Ramos (cell line): ENCODE data around the gene WDR70.
"Not testable (repeated sequence)": the region's sequence is repeated elsewhere in the genome, so short reads cannot be mapped to it uniquely, and the experiment has no call there.

Source experiments
- in situ Hi-C: fragments of 300-500 bp; cut with MboI; formaldehyde crosslinking; loops from one replicate; pipeline ENCODE4 v1.14.3; 2022; ENCODE audit warnings: low sequenced_read_pairs; ENCODE audit not compliant: unreplicated experiment

WDR70 gene

DNA sequence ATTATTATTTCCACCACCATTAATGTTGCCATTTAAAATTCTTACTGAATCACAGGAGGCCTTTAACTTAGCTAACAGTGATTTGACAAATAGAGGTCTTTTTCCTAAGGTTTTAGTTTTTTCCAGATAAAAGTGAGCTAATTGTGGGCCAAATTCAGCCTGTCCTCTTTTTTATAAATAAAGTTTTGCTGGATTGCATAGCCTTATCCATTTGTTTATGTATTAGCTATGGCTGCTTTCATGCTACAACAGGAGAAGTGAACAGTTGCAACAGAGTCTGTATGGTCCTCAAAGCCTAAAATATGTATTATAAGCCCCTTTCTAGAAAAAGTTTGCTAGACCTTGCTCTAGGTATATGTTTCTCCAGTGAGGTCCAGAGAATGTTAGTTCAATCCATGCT lies 288.3 kb downstream of the WDR70 start:
- in situ Hi-C loops = no loop called here

DNA sequence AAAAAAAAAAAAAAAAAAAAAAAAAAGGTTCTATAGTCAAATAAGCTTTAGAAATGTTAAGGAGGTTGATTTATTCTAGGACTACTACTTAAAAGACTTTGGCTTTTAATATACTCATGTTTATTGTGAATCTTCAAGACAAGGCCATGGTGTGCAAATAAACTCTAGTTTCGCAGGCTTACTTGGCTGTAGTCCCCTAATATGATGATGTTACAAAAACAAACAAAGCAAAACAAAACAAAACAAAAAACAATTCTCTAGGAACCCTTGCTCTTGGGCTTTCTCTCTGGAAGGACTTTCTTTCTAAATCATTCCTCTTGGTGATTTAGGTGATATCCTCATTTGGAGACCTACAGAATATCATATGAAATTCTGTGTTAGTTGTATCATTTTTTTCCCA lies 288.7 kb downstream of the WDR70 start:
- in situ Hi-C loops = no loop called here

DNA sequence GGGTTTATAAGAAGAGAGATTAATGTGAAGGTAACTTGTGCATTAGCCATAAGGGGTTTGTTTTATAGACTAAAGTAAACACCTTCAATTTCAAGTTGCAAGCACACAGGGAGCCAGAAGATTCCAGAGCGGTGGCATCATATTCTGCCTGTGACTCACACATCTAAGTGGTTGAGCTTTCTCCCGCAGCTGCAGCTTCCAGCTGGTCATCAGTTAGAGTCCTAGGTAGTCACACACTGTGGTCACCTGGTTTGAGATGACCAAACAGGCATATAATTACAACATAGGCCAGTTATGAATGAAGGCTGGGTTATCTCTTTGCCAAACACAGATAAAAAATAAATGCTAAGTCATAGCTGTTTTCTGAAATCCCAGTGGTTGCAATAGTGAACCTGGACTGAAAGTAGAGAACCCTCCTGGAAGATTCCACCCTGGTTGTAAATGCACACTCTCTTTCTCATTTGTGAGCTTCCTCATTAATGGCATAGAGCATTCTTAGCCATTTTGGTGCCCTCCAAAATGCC lies 289.5 kb downstream of the WDR70 start:
- in situ Hi-C loops = no loop called here

DNA sequence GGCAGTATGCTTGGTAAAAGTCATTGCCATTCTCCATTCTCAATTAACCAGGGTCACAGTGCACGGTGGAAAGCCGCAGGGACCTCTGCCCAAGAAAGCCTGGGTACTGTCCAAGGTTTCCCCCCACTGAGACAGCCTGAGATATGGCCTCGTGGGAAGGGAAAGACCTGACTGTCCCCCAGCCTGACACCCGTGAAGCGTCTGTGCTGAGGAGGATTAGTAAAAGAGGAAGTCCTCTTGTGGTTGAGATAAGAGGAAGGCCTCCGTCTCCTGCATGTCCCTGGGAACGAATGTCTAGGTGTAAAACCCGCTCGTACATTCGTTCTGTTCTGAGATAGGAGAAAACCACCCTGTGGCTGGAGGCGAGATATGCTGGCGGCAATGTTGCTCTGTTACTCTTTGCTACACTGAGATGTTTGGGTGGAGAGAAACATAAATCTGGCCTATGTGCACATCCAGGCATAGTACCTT lies 293.0 kb downstream of the WDR70 start:
- in situ Hi-C loops = not testable (repeated sequence)

DNA sequence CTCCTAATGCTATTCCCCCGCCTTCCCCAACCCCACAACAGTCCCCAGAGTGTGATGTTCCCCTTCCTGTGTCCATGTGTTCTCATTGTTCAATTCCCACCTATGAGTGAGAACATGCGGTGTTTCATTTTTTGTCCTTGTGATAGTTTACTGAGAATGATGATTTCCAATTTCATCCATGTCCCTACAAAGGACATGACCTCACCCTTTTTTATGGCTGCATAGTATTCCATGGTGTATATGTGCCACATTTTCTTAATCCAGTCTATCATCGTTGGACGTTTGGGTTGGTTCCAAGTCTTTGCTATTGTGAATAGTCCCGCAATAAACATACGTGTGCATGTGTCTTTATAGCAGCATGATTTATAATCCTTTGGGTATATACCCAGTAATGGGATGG lies 295.2 kb downstream of the WDR70 start:
- in situ Hi-C loops = not testable (repeated sequence)

DNA sequence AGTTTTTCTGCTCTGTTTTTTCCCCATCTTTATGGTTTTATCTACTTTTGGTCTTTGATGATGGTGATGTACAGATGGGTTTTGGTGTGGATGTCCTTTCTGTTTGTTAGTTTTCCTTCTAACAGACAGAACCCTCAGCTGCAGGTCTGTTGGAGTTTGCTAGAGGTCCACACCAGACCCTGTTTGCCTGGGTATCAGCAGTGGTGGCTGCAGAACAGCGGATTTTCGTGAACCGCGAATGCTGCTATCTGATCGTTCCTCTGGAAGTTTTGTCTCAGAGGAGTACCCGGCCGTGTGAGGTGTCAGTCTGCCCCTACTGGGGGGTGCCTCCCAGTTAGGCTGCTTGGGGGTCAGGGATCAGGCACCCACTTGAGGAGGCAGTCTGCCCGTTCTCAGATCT lies 300.2 kb downstream of the WDR70 start:
- in situ Hi-C loops = not testable (repeated sequence)

DNA sequence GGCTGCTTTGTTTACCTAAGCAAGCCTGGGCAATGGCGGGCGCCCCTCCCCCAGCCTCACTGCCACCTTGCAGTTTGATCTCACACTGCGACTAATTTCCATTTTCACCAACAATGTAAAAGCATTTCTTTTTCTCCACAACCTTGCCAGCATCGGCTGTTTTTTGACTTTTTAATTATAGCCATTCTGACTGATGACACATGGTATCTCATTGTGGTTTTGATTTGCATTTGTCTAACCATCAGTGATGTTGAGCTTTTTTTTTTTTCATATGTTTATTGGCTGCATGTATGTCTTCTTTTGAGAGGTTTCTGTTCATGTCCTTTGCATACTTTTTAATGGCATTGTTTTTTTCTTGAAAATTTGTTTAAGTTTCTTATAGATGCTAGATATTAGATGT lies 300.8 kb downstream of the WDR70 start:
- in situ Hi-C loops = not testable (repeated sequence)

DNA sequence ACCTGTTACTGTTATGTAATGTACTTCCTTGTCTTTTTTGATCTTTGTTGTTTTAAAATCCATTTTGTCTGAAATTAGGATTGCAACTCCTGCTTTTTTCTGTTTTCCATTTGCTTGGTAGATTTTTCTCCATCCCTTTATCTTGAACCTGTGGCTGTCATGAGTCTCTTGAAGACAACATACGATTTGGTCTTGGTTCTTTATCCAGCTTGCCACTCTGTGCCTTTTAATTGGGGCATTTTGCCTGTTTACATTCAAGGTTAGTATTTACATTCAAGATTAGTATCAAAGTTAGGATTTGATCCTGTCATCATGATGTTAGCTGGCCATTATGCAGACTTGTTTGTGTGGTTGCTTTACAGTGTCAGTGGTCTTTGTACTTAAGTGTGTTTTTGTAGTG lies 304.0 kb downstream of the WDR70 start:
- in situ Hi-C loops = no loop called here

DNA sequence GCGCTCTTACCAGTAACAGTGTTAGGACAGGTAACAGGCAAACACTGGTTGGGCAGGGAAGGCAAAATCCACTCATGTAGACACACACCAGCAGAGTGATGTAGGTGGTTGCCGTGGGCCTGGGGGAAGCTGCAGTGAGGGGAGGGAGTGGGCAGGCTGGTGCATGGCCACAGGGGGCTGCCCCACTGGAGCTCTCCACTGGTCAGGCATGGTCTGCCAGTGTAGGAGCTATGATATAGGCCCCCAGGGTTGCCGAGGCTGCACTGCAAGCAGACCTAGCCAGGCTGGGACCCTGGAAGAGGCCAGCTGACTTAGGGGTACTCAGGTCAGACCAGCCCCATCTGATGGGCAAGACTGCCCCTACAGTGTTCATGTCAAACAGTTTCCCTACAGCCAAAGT lies 306.1 kb downstream of the WDR70 start:
- in situ Hi-C loops = no loop called here

DNA sequence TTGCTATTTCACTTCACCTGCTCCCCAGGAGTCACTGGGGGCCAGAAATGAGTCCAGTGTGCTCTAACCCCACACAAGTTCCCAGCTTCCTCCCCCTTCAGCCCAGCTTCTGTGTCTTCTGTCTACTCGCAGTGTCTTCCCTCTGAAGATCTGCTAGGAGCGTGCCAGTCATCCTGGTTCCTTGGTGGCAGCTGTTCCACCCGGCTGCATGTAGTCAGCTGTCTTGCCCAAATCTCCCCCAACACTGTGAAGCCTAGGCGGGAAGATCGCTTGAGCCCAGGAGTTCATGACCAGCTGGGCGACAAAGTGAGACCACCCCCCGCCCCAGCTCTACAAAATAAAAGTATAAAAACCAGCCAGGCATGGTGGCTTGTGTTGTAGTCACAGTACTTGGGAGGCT lies 306.7 kb downstream of the WDR70 start:
- in situ Hi-C loops = no loop called here

DNA sequence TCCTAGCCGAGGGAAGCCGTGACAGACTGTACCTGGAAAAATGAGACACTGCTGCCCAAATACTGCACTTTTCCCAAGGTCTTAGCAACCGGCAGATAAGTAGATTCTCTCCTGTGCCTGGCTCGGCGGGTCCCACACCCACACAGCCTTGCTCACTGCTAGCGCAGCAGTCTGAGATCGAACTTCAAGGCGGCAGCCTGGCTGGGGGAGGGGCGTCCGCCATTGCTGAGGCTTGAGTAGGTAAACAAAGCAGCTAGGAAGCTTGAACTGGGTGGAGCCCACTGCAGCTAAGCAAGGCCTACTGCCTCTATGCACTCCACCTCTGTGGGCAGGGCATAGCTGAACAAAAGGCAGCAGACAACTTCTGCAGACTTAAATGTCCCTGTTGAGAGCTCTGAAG lies 309.8 kb downstream of the WDR70 start:
- in situ Hi-C loops = not testable (repeated sequence)

DNA sequence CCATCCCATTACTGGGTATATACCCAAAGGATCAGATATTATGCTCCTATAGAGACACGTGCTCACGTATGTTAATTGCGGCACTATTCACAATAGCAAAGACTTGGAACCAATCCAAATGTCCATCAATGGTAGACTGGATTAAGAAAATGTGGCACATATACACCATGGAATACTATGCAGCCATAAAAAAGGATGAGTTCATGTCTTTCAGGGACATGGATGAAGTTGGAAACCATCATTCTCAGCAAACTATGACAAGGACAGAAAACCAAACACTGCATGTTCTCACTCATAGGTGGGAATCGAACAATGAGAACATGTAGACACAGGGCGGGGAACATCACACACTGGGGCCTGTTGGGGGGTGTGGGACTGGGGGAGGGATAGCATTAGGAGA lies 315.2 kb downstream of the WDR70 start:
- in situ Hi-C loops = not testable (repeated sequence)

DNA sequence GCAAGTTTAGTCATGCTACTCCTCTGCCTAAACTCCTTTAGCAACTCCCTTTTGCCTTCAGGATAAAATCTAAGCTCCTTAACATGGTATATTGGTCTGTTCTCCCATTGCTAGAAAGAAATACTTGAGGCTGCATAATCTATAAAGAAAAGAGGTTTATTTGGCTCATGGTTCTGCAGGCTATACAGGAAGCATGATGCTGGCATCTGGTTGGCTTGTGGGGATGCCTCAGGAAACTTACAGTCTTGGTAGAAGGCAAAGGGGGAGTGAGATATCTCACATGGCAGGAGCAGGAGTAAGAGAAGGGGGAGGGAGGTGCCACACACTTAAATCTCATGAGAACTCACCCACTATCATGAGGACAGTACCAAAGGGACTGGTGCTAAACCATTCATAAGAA lies 315.7 kb downstream of the WDR70 start:
- in situ Hi-C loops = no loop called here

DNA sequence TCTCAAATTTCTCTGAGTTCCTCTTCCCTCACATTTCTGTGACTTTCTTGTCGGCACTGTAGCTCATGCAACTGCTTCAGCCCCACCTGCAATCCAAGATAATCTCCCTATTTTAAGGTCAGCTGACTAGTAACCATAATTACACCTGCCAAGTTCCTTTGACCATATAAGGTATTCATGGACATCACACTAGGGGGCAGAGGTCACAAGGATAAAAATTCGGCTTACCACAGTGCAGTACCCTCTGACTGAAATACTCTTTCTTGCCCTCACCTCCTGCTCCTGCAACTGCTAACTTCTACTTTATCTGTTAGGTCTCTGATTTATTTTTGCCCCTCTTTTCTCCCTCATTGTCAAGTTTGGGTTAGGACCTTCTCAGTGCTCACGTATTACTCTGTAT lies 316.5 kb downstream of the WDR70 start:
- in situ Hi-C loops = no loop called here

DNA sequence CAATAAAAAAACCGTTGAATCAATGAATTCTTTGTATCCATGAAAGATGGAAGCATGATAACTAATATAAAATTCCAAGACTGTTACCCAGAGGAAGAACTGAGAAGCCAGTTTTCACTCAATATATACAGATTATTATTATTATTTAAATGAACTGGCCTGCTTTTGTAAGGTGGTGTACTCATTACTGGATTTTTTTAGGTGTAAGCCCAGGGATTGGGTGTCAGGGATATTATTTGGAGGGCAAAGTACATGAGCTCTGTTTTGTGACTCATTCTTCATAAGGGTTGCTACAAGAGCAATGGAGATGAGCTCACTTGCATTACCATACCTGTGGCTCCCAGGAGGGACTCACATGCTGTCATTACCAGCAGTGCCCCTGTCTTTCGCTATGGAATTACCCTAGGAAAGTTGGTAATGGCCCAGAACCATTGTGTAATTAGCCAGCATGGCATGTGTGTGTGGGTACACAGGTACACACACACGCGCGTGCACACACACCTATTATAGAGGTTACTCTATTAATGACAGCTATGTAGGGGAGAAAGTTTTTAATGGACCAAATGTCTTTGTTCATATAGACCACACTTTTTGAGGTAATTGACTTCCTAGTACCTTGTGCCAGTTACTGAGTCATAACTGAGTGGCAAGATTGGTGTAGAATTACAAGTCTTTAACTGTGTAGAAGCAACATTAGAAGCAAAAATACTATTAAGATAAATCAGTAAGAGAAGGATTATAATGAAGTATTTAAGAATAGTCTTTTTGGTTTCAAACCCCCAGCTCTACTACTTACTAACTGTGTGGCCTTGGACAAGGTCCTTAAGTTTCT lies 317.3 kb downstream of the WDR70 start:
- in situ Hi-C loops = no loop called here

DNA sequence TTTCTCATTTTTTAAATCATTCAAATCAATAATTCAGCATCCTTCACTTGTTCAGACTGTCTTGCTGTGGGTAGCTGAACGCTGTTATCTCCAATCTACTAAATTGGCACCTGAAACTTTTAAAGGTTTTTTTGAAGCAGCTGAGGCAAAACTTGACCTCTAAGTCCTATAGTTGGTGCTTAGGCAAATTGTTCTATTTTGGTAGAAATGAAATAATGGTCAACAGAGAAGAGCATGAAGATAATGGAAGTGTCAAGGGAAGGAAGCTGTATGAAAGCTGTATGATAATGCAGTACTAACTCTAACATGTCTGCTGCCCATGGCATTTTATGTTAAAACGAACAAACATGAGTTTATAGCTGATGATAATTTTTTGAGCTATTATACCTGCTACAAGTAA lies 322.8 kb downstream of the WDR70 start:
- in situ Hi-C loops = no loop called here

DNA sequence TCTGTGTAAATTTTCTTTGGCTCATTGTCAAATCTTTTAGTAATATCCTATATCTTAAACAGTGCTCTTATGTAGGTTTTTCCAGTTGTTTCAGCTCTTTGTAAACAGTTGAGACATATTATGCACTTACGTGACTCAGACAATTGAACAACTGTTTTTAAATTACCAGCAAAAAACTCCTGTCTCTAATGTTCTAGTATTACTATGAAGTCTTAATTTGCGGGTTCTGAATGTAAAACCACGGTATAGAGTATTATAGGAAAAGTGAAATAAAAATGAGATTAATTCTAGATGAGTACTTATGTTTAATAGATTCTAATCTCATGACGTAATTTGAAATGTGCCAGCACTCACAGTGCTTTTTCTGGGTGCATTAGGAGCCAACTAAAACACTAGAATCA lies 324.7 kb downstream of the WDR70 start:
- in situ Hi-C loops = no loop called here

DNA sequence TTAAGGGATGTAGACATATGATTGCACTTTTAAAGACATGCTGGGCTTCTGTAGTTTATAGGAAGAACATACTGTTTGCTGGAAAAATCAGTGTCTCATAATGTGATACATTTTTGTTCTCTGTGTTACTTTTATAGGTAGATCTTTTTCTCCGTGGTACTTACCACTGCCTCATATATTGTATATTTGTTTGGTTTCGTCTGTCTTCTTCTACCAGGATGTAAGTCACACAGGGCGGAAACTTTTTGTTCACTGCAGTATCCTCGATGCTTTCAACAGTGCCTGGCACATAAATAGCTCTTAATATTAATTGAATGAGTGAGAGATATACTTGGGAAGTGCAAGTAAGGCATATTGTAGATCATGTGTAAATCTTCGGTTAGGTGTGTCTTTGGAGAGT lies 325.3 kb downstream of the WDR70 start:
- in situ Hi-C loops = no loop called here

DNA sequence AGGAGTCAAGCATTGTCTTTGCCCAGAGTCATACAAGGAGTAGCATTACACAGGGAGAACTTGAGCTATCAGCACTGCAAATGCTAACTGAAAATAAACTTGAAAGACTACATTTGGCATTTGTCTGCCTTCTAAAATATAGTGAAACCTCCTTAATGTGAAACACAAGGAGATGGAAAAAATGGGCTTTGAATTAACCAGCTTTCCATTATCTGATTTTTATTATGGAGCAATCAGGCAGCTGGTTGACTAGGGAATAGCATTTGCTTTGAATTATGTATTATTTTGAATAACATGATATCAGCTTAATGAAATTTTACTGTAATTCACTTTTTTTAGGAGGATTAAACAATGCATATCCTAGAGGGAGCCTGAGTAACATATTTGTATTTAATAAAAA lies 329.9 kb downstream of the WDR70 start:
- in situ Hi-C loops = no loop called here

DNA sequence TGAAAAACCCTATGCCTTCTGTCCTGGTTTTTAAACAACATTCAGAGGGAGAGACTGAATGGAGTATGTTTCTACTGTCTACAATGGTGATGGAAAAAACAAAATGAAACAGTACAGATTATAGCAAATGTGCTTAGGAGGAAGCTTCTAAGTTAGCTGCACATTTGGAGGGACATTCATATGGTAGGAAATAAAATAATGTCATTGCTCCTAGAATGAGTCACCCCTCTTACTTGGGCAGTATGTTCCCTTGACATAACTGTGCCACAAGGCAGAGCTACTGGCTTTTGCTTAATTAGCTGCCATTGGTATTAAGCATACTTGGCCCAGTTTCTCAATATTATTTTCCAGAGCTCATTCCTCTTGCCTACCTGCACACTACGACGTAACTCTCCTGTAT lies 331.8 kb downstream of the WDR70 start:
- in situ Hi-C loops = no loop called here

DNA sequence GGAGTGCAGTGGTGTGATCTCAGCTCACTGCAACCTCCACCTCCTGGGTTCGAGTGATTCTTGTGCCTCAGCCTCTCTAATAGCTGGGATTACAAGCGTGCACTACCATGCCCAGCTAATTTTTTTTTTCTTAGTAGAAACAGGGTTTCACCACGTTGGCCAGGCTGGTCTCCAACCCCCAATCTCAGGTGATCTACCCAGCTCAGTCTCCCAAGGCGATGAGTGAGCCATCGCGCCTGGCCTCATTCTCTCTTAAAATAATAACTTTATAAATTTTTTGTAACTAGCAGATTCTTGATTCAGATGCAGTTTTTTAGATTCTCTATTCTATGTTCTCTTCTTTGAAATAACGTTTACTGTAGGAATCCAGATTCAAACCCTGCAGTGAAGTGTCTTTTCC lies 333.6 kb downstream of the WDR70 start:
- in situ Hi-C loops = no loop called here

DNA sequence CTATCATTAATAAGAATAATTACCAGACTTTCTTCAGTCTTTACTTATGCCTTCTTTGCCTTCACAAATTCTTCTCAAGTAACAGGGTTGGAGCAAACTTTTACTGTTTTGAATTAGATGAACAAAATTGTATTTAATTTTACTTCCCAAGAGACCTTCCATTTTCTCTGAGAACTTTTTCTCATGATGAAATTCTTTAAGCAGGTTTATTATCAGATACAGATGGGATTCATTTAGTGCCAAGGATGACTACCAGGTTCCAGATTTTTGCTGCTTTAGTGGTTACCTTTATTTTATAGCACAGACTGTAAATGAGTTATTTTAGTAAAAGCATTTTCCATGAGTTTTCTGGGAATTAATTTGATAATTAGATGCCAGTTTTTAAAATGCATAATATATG lies 335.6 kb downstream of the WDR70 start:
- in situ Hi-C loops = no loop called here
